Activated B cell treated with CpG ODN at 0.5 μM for 24 hours (primary cell): ENCODE data around the gene ACAA1. TPM values are rescaled to one million over a fixed set of nuclear protein-coding genes. Genes with fewer than 3 reads are reported as not detected.
A peak's percentile ranks its signal among the peaks of the same experiment; 100 is the strongest.

ENCODE experiments used
- ATAC-seq: fragments of 200-7000 bp; cut with Tn5 transposase; one replicate; pipeline ENCODE4 v1.10.0; 2021; ENCODE audit warnings: low read depth, mild to moderate bottlenecking, moderate library complexity
- CTCF ChIA-PET: fragments of 350-600 bp; sonication (Branson Sonifier 250); formaldehyde crosslinking; loops from one replicate; lab custom pipeline; 2021; ENCODE audit warnings: antibody characterized with exemption; lab: Charles Lee
- POLR2A ChIA-PET: fragments of 350-600 bp; sonication (Branson Sonifier 250); formaldehyde crosslinking; loops from one replicate; lab custom pipeline; 2021; ENCODE audit warnings: antibody characterized with exemption; lab: Charles Lee
- DNase-seq: peaks from one replicate; pipeline ENCODE4 v3.0.0; 2022
- H3K27ac Mint-ChIP-seq: one replicate; pipeline ENCODE4 v1.8.0; 2020; ENCODE audit warnings: mixed read lengths
- H3K27me3 Mint-ChIP-seq: one replicate; pipeline ENCODE4 v1.8.0; 2021; ENCODE audit warnings: mixed read lengths
- H3K36me3 Mint-ChIP-seq: one replicate; pipeline ENCODE4 v1.8.0; 2021; ENCODE audit warnings: low read depth, mixed read lengths
- H3K4me1 Mint-ChIP-seq: one replicate; pipeline ENCODE4 v1.8.0; 2021; ENCODE audit warnings: mixed read lengths
- H3K4me3 Mint-ChIP-seq: one replicate; pipeline ENCODE4 v1.8.0; 2020; ENCODE audit warnings: mild to moderate bottlenecking, mixed read lengths
- H3K9me3 Mint-ChIP-seq: one replicate; pipeline ENCODE4 v1.8.0; 2020; ENCODE audit warnings: mixed read lengths
- CTCF ChIP-seq: fragments of 200-600 bp; IDR thresholded peaks from one replicate; pipeline ENCODE4 v1.8.0; 2022; ENCODE audit warnings: antibody characterized with exemption, mild to moderate bottlenecking
- intact Hi-C: fragments of 100-400 bp; cut with micrococcal nuclease; formaldehyde crosslinking; loops from one replicate; pipeline ENCODE4 v1.15.1; 2024
- total RNA-seq: library from RNA; stranded (reverse); gene quantifications from 2 replicates; pipeline ENCODE4 v1.2.3, GENCODE V29; 2022

ACAA1 gene
- total RNA-seq, 1 donor from 2014 or later: 78.1 TPM

- ATAC-seq (no peak), DNase-seq (no peak)
- intact Hi-C loops: no loop called here
- ChIA-PET CTCF (no interaction called here), POLR2A (interaction anchor here (0.6 to 8.4 kb wide), 2 partner anchors 22 to 1243 kb away, joined by 3 to 217 read pairs; partner anchors contain the start of gene OXSR1)
- Mint-ChIP-seq H3K4me1 (peaks cover 57% of the 10 kb centered on the region), H3K27me3 (no peaks in the 10 kb centered on the region), H3K4me3 (no peak overlapping the region), H3K36me3 (peaks cover 44% of the 10 kb centered on the region), H3K27ac (no peak overlapping the region), H3K9me3 (peaks cover 4% of the 10 kb centered on the region)
- no peak for TF ChIP-seq CTCF
Measured at GRCh38 chr3:38142959-38143358, 6.0 kb upstream of the ACAA1 start.

- H3K27ac Mint-ChIP-seq: no peak overlapping the region
- H3K4me1 Mint-ChIP-seq: peaks cover 57% of the 10 kb centered on the region
- ChIA-PET POLR2A (interaction anchor here (8.4 kb wide), 1 partner anchor 23 kb away, joined by 217 read pairs; the partner anchor contains the start of gene OXSR1), CTCF (no interaction called here)
- no peak for DNase-seq
- H3K36me3 Mint-ChIP-seq: peaks cover 48% of the 10 kb centered on the region
- TF ChIP-seq CTCF: no peak
- ATAC-seq: no peak
- H3K4me3 Mint-ChIP-seq: no peak overlapping the region
- H3K9me3 Mint-ChIP-seq: peaks cover 4% of the 10 kb centered on the region
- no peaks in the 10 kb centered on the region for H3K27me3 Mint-ChIP-seq
- intact Hi-C loops: no loop called here
Measured at GRCh38 chr3:38141952-38142273, 5.0 kb upstream of the ACAA1 start.

- H3K4me1 Mint-ChIP-seq: peaks cover 57% of the 10 kb centered on the region
- intact Hi-C loops: no loop called here
Measured at GRCh38 chr3:38141173-38141951, 4.4 kb upstream of the ACAA1 start.

DNA sequence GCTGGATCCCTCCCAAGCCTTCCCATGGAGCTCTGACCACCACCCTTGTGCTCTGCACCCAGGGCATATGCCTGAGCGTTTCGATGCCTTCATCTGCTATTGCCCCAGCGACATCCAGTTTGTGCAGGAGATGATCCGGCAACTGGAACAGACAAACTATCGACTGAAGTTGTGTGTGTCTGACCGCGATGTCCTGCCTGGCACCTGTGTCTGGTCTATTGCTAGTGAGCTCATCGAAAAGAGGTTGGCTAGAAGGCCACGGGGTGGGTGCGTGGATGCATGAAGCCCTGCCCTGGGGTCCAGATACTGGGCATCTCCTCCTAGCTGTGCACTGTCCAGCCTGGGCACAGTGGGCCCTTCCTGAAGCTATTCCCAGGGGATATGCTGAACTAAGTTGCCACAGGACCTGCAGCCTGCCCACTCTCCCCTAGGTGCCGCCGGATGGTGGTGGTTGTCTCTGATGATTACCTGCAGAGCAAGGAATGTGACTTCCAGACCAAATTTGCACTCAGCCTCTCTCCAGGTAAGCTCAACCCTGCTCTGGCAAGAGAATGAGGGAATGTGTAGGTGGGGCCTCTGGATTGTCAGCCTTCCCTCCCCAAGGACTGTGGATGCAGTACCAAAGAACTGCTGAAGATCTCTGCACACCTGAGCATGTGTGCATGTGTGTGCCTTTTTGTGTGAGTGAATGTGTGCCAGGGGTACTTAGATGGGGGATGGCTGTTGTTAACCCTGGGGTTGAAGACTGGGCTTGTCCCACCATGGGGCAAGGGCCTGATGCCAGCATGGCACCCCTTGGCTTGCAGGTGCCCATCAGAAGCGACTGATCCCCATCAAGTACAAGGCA lies 3.6 kb upstream of the ACAA1 start:
- ATAC-seq (no peak), DNase-seq (no peak)
- H3K9me3 Mint-ChIP-seq: no peaks in the 10 kb centered on the region
- intact Hi-C loops: no loop called here
- H3K4me3 Mint-ChIP-seq: peak overlapping the region; percentile 97
- H3K27me3 Mint-ChIP-seq: no peaks in the 10 kb centered on the region
- peaks cover 65% of the 10 kb centered on the region for H3K4me1 Mint-ChIP-seq
- peak overlapping the region; percentile 99 for H3K27ac Mint-ChIP-seq
- ChIA-PET CTCF (interaction anchor here (1.4 kb wide), 1 partner anchor 27 kb away, joined by 5 read pairs; no protein-coding TSS in a partner anchor), POLR2A (interaction anchor here (1.3 to 8.4 kb wide), 2 partner anchors 8 to 24 kb away, joined by 3 to 217 read pairs; partner anchors contain the start of gene OXSR1)
- H3K36me3 Mint-ChIP-seq: peaks cover 43% of the 10 kb centered on the region
- TF ChIP-seq CTCF: no peak

More at GRCh38 chr3:38141173-38141951, 4.4 kb upstream of the ACAA1 start:
- no peak for DNase-seq
- ChIA-PET POLR2A (interaction anchor here (8.4 kb wide), 1 partner anchor 24 kb away, joined by 217 read pairs; the partner anchor contains the start of gene OXSR1), CTCF (no interaction called here)
- Mint-ChIP-seq H3K4me3 (peak overlapping the region; percentile 20), H3K36me3 (peaks cover 46% of the 10 kb centered on the region), H3K27ac (no peak overlapping the region), H3K9me3 (peaks cover 3% of the 10 kb centered on the region), H3K27me3 (no peaks in the 10 kb centered on the region)
- ATAC-seq: no peak
- TF ChIP-seq CTCF: no peak
